ENCODE results near the gene SNX3.

Gene SNX3

GRCh38 chr6:108168501-108169463 lies 92.1 kb downstream of the SNX3 start:
- DNase-seq, result peak; percentile 19

DNA sequence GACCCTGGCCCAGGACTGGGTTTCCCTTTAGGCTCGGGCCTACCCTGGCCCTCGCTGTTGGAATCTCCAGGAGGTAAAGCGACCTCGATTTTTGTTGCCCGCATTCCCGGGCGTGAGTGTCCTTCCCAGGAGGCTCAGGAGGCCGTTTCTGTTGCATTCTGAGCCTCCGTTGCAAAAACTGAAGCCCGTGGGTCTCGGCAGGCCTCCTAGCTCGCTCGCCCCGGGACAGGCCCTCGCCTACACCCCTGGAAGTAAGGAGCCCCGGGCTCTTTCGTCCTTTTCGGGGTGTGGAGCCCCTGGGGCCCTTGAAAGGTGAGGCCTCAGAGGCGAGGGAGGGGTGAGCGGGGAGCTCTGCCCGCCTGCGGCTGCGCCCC lies 92.8 kb downstream of the SNX3 start:
- DNase-seq, result no peak

DNA sequence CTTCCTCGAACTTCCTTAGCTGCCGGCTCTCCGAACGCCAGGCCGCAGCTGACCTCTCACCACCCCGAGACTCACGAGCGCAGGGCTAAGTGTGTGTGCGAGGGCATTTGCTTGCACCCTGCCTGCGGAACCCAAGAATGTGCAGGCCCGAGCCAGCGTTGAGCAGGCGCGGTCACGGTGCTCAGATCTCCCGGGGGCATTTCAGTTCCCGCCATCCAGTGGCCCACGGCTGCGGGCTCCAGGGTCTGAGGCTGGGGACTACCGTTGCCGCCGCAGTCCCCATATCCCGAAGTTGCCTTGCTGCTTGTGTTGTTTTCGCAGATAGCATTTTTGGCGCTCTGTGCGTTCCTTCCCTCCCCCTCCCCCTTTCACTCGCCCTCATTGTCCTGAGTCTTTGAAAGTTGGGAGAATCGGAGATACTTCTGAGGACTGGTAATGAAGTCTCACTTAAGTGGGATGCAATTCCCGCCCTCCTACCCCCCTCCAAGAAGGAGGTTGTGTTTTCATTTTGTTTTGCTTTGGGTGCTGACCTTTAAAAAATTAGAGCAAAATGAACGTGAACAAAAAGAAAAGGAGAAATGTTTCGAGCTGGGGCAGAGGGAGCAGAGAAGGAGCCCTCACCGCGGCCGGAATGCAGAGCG lies 93.3 kb downstream of the SNX3 start:
- no peak for DNase-seq

DNA sequence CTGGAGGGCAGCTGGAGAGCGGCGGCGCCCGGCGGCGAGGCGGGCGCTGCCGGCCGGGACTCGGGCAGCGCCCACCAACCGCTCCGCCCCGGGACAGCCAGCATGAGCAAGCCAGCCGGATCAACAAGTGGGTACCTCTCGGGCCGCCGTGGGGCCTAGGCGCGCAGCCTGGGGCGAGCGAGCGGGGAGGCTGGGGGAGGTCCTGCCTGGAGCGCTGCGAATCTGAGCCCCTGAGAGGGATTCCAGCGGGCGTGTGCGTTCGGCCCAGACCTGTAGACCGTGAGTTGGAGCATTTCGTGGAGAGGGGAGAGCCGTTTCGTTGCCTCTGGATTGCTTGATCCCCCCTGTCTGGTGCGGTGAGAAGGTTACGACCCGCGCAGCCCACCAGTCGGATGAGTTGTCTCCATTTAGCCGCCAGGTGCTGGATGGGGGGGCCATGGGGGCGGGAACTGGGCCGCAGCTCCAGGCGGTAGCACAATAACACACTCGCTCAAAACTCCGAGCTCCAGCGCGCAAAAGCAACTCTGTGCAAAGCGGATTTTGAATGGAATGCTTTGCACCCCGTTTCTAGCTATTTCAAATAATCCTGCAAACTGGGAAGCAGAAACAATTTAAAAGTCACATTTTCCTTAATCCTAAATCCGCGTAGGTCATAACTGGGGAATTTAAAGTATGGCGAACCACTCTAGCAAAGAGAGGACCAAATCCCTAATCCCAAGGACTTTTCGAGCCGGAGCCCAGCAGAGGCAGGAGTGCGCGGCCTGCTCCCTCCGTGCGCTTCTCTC lies 94.0 kb downstream of the SNX3 start:
- DNase-seq, result no peak

GRCh38 chr6:108165714-108166663 lies 94.9 kb downstream of the SNX3 start, which contains the start of gene NR2E1:
TSS of gene NR2E1 (plus strand) at chr6:108166022. CDS start at chr6:108166766, 744 bp downstream.
- DNase-seq, result no peak

- no peak for DNase-seq
Observed at GRCh38 chr6:108164815-108165706, 95.8 kb downstream of the SNX3 start.

DNA sequence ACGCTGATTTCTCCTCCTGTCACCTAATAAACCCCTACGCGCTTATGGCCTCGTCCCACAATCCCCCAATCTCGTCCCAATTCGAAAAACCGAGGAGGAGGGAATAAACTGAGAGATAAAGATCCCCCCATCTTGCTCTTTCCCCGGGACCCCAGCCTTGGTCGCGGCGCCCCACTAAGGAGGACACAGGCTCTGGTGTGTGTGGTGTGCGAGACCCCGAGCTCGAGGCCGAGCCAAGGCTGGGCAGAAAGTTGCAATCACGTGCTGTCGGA lies 96.4 kb downstream of the SNX3 start:
- DNase-seq, result no peak

GRCh38 chr6:108163644-108164542 lies 96.9 kb downstream of the SNX3 start:
- no peak for DNase-seq

DNA sequence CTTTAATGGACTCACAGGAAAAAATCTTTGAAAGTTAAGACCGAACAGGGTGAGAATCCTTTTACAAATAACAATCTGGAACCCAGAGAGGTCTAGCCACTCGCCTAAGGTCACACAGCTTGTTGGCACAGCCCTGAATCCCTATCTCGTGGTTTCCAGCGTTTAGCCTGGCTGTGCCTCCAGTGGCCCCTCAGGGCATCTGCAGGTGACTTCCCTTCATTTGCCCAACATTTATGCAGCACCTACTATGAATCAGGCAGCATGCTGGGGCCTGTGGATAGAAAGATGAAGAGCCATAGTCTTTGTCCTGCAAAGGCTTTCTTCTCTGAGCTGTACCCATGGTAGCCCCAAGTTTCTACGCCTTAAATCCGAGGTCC lies 97.6 kb downstream of the SNX3 start:
- DNase-seq, result no peak

- no peak for DNase-seq
Observed at GRCh38 chr6:108161724-108162282, 99.0 kb downstream of the SNX3 start.
